B cell (primary cell): Measurements from ENCODE around the gene RAP1GAP2.

Source experiments
- CTCF ChIP-seq: fragments of 200-600 bp; IDR thresholded peaks from one replicate; pipeline ENCODE4 v1.8.0; 2022; ENCODE audit warnings: antibody characterized with exemption, mild to moderate bottlenecking
- EZH2 ChIP-seq: IDR thresholded peaks from 2 replicates; pipeline ENCODE4 v1.6.1; 2012; ENCODE audit warnings: borderline replicate concordance, low read depth, mild to moderate bottlenecking, moderate library complexity, low read length; ENCODE audit not compliant: insufficient read depth, poor library complexity, severe bottlenecking

DNA sequence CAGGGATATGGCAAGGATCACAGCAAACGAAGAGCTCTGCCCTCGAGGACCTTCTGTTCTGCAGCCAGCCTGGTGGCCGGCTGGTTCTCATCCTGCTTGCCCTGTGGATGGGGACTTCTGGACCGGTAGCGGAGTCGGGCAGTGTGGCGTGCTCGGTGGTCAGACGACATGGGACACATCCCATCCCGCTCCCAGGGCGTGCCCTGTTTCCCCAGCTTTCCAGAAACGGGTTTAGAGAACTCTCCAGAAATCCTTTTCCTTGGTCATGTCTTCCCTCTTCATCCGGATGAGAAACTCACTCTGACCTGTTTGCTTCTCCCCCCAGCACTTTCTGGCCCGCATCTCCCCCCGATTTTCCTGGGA lies 151.3 kb downstream of the RAP1GAP2 start:
- TF ChIP-seq CTCF (no peak), EZH2 (no peak)
